GM23338 (cell line): ENCODE measurements around the gene COX8A.

Experiments
- CREB1 ChIP-seq: fragments of 250-450 bp; sonication (Bioruptor Pico); IDR thresholded peaks from 2 replicates; pipeline ENCODE4 v1.5.0; 2020; ENCODE audit warnings: low read depth, mild to moderate bottlenecking, moderate library complexity
- EZH2 ChIP-seq: fragments of 200-600 bp; sonication (generic); IDR thresholded peaks from one replicate; pipeline ENCODE4 v1.8.0; 2017; ENCODE audit warnings: antibody characterized with exemption, mild to moderate bottlenecking, low read depth; ENCODE audit not compliant: unreplicated experiment
- NANOG ChIP-seq: IDR thresholded peaks from 2 replicates; pipeline ENCODE4 v1.6.1; 2016; ENCODE audit warnings: antibody characterized with exemption, borderline replicate concordance
- POLR2AphosphoS5 ChIP-seq: IDR thresholded peaks from 2 replicates; pipeline ENCODE4 v1.6.1; 2016; ENCODE audit warnings: antibody characterized with exemption, low read depth
- TF ChIP-seq, protein P1 (sequence below), 2 experiments: fragments of 200-600 bp in 1 of 2; sonication (generic) in 1 of 2; conservative IDR thresholded peaks; 2 replicates each; pipeline versions ENCODE4 v1.5.1 to v1.6.1; 2016 to 2017; ENCODE audit warnings: antibody characterized with exemption in 2 of 2, low read depth in 2 of 2, mild to moderate bottlenecking in 2 of 2, moderate library complexity in 1 of 2

- TF ChIP-seq CREB1 (CRISPR knock-in tag) (no peak), POLR2AphosphoS5 (no peak), NANOG (no peak), EZH2 (no peak)
- TF ChIP-seq, protein P1, sequence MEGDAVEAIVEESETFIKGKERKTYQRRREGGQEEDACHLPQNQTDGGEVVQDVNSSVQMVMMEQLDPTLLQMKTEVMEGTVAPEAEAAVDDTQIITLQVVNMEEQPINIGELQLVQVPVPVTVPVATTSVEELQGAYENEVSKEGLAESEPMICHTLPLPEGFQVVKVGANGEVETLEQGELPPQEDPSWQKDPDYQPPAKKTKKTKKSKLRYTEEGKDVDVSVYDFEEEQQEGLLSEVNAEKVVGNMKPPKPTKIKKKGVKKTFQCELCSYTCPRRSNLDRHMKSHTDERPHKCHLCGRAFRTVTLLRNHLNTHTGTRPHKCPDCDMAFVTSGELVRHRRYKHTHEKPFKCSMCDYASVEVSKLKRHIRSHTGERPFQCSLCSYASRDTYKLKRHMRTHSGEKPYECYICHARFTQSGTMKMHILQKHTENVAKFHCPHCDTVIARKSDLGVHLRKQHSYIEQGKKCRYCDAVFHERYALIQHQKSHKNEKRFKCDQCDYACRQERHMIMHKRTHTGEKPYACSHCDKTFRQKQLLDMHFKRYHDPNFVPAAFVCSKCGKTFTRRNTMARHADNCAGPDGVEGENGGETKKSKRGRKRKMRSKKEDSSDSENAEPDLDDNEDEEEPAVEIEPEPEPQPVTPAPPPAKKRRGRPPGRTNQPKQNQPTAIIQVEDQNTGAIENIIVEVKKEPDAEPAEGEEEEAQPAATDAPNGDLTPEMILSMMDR (conservative IDR thresholded peaks at IDR 0.05; ENCODE audit: low read depth in 2 of 2), result no peak
These were observed 41.0 kb upstream of the COX8A start for GRCh38 chr11:63933459-63933858.
